Epithelial cell of esophagus (primary cell): ENCODE results near the gene TRPM8.
"Not testable (repeated sequence)": the region's sequence is repeated elsewhere in the genome, so short reads cannot be mapped to it uniquely, and the experiment has no call there.

Source experiments
- DNase-seq: peaks from one replicate; pipeline ENCODE4 v3.0.0; 2010; ENCODE audit warnings: low read depth
- H3K4me3 ChIP-seq: 2 replicates; pipeline ENCODE4 v1.5.1; 2011; ENCODE audit warnings: mild to moderate bottlenecking, low read length, control low read depth
- TF ChIP-seq, protein P1 (sequence below): IDR thresholded peaks from 2 replicates; pipeline ENCODE4 v1.5.1; 2011; ENCODE audit warnings: low read depth, mild to moderate bottlenecking, low read length, control low read depth, inconsistent platforms; ENCODE audit not compliant: insufficient read depth; ENCODE audit errors: missing control alignments

TRPM8 gene

DNA sequence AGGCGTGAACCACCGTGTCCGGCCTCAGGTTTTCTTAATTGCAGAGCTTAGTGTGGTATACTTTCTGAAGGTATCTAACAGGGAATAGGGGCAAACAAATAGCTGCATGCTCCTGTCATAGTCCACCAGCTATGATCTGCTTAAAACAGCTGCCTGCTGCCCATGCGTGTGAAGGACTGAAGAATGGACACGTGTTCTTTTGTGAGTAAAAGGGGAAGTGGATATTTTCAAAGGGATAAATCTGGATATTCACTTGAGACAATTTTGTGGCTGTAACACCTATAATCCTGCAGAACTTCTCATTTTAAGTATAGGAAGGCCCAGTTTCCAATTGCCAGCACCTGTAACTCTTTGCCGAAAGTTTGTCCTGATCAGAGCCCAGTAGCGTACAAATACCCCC, 44.7 kb downstream of the TRPM8 start:
- TF ChIP-seq, protein P1, sequence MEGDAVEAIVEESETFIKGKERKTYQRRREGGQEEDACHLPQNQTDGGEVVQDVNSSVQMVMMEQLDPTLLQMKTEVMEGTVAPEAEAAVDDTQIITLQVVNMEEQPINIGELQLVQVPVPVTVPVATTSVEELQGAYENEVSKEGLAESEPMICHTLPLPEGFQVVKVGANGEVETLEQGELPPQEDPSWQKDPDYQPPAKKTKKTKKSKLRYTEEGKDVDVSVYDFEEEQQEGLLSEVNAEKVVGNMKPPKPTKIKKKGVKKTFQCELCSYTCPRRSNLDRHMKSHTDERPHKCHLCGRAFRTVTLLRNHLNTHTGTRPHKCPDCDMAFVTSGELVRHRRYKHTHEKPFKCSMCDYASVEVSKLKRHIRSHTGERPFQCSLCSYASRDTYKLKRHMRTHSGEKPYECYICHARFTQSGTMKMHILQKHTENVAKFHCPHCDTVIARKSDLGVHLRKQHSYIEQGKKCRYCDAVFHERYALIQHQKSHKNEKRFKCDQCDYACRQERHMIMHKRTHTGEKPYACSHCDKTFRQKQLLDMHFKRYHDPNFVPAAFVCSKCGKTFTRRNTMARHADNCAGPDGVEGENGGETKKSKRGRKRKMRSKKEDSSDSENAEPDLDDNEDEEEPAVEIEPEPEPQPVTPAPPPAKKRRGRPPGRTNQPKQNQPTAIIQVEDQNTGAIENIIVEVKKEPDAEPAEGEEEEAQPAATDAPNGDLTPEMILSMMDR, result no peak

DNA sequence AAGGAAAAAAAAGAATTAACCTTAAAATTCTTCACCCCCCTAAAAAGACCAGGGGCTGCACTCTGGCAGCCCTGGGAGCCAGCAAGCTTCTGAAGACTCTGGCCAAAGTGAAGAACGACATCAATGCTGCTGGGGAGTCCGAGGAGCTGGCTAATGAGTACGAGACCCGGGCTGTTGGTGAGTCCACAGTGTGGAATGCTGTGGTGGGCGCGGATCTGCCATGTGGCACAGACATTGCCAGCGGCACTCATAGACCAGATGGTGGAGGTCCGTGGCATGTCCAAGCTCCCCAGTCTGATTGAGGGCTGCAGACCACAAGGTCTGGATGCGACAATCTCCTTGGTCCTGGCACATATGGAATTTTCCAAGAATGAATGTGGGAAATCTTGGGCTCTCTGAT, 47.4 kb downstream of the TRPM8 start:
- TF ChIP-seq, protein P1, result no peak
- no peak overlapping the region for H3K4me3 ChIP-seq
- no peak for DNase-seq

More for the DNA sequence above, 44.7 kb downstream of the TRPM8 start:
- no peak overlapping the region for H3K4me3 ChIP-seq
- no peak for DNase-seq

DNA sequence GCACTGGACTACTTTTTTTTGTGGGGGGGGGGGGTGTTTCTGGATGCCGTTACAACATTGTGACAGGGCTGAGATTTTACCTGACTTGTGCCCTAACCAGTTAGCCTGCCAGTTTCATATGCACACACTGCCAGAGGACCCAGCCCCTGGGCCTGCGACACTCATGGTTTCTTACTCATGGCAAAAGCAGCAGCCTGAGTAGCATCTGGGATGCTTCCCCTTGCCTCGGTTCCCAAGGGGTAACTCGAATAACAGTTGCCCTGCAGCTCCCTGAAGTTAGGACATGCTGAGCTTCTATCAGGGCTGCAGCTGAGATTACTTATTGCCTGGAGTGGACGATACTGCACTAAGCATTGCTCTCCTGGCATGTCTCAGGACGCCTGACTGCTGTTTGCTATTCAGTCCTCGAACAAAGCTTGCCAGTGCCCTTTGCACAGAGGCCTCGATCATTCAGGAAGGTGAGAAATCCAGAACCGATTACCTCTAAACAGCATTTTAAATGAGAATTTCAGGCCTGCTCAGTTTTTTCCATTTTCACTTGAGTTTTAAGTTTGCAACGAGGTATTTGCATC, 47.9 kb downstream of the TRPM8 start:
- DNase-seq, result peak; percentile 36

DNA sequence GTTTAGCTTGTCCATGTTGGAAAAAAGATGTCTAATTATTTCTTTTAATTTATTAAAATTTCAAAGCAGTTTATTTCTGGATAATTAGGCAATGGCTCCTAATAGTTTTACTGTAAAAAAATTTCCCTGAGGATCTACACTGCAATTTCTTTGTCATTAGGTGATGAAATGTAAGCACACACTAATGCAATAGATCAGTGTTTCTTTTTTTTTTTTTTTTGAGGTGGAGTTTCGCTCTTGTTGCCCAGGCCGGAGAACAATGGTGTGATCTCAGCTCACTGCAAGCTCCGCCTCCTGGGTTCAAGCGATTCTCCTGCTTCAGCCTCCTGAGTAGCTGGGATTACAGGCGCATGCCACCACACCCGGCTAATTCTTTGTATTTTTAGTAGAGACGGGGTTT, 48.5 kb downstream of the TRPM8 start:
- H3K4me3 ChIP-seq, result not testable (repeated sequence)
- DNase-seq, result peak; percentile 16

More for the DNA sequence above, 47.9 kb downstream of the TRPM8 start:
- TF ChIP-seq, protein P1, result no peak
- no peak overlapping the region for H3K4me3 ChIP-seq

DNA sequence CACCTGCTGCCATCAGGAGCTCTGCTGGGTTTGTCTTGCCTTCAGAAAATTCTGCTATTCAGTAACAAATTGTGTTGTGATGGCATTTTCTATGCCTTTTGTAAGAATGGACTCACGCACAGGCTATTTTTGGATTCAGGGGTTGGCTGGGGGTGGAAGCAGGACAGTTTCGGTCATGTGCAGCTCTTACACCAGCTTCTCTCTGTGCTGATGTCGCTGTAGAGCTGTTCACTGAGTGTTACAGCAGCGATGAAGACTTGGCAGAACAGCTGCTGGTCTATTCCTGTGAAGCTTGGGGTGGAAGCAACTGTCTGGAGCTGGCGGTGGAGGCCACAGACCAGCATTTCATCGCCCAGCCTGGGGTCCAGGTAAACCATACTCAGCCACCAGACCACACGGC, 49.2 kb downstream of the TRPM8 start:
- TF ChIP-seq, protein P1, result no peak
- H3K4me3 ChIP-seq, result no peak overlapping the region
- no peak for DNase-seq

DNA sequence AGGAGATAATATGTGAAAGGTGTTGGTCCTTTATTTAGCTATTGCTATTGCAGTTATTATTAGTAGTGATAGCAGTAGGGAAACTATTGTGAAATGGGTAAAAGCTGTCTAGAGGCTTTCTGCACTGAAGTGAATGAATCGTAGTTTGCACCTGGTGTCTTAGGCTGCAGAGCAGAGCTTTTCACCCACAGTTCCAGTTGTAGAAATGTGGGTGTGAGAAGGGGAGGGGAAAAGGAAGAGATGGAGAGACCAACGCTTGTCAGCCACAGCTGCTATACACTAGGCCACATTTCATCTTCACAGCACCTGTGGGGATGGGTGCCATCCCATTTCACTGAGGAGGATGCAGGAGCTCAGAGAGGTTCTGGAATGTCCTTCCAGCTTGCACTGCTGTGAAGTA, 50.0 kb downstream of the TRPM8 start:
- no peak overlapping the region for H3K4me3 ChIP-seq
- TF ChIP-seq, protein P1, result no peak
- DNase-seq, result no peak

DNA sequence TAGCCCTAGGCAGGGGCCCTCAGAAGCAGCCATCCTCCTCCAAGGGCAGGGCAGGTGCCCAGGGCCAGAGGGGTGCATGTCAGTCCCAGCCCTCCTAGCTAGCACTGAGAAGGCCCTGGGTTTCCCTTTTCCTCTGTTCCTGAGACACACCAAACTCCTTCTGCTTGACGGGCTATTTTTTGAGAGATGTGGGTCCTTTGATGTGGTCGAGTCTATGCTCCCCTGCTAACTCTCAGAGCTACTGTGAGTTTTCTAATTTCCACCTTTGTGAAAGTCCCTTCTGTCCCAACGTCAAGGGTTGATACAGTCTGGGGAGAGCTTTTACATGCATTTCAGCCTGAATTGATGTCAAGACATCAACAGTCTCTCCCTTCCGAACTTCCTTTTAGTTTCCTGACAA, 51.4 kb downstream of the TRPM8 start:
- H3K4me3 ChIP-seq, result no peak overlapping the region
- TF ChIP-seq, protein P1, result no peak
- no peak for DNase-seq

DNA sequence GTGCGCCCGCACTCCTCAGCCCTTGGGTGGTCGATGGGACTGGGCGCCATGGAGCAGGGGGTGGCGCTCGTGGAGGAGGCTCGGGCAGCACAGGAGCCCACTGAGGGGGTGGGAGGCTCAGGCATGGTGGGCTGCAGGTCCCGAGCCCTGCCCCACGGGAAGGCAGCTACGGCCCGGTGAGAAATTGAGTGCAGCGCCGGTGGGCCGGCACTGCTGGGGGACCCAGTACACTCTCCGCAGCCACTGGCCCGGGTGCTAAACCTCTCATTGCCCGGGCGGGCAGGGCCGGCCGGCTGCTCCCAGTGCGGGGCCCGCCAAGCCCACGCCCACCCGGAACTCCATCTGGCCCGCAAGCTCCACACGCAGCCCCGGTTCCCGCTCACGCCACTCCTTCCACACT, 55.3 kb downstream of the TRPM8 start:
- H3K4me3 ChIP-seq, DNase-seq: not testable (repeated sequence)
